HUDEP-2 (cell line): ENCODE results near the gene WFS1.

Source experiments
- DNase-seq, 76 experiments: peaks; one replicate each; lab custom pipeline; 2025; ENCODE audit not compliant: unreplicated experiment in 76 of 76; lab: John Stamatoyannopoulos, UW

WFS1 gene

GRCh38 chr4:6235012-6235411, 34.6 kb upstream of the WFS1 start:
- DNase-seq: no peak

GRCh38 chr4:6235901-6236640, 33.6 kb upstream of the WFS1 start:
- DNase-seq: no peak

GRCh38 chr4:6236816-6237390, 32.7 kb upstream of the WFS1 start:
- no peak for DNase-seq

- no peak for DNase-seq
Measured at GRCh38 chr4:6239486-6239885, 30.2 kb upstream of the WFS1 start.

- no peak for DNase-seq
Measured at GRCh38 chr4:6239968-6240367, 29.7 kb upstream of the WFS1 start.

GRCh38 chr4:6241062-6241845, 28.4 kb upstream of the WFS1 start:
- DNase-seq: no peak

GRCh38 chr4:6242271-6243029, 27.2 kb upstream of the WFS1 start:
- no peak for DNase-seq

- DNase-seq: no peak
Measured at GRCh38 chr4:6245246-6246169, 24.1 kb upstream of the WFS1 start.

GRCh38 chr4:6246170-6246634, 23.4 kb upstream of the WFS1 start:
- DNase-seq: no peak

GRCh38 chr4:6248394-6248793, 21.3 kb upstream of the WFS1 start:
- DNase-seq: no peak

GRCh38 chr4:6250235-6250983, 19.2 kb upstream of the WFS1 start:
- DNase-seq: peak in 35 of 76 experiments; percentile 1 to 76 (median 36)

- DNase-seq: no peak
Measured at GRCh38 chr4:6250984-6251295, 18.7 kb upstream of the WFS1 start.

GRCh38 chr4:6251365-6251764, 18.3 kb upstream of the WFS1 start:
- no peak for DNase-seq

- no peak for DNase-seq
Measured at GRCh38 chr4:6252051-6252450, 17.6 kb upstream of the WFS1 start.

GRCh38 chr4:6253111-6253510, 16.5 kb upstream of the WFS1 start:
- no peak for DNase-seq

GRCh38 chr4:6253961-6254360, 15.7 kb upstream of the WFS1 start:
- no peak for DNase-seq

- DNase-seq: no peak
Measured at GRCh38 chr4:6256141-6256540, 13.5 kb upstream of the WFS1 start.

- DNase-seq: no peak
Measured at GRCh38 chr4:6257247-6258025, 12.2 kb upstream of the WFS1 start.

GRCh38 chr4:6258026-6258360, 11.7 kb upstream of the WFS1 start:
- DNase-seq: no peak
